DND-41 (cell line): ENCODE results near the gene MDM2.
"Not testable (repeated sequence)": the region's sequence is repeated elsewhere in the genome, so short reads cannot be mapped to it uniquely, and the experiment has no call there.

Experiments
- ATAC-seq: fragments of 200-7000 bp; cut with Tn5 transposase; 3 replicates; pipeline ENCODE4 v1.9.1; 2021; ENCODE audit warnings: low read depth; ENCODE audit not compliant: insufficient read depth
- DNase-seq: peaks from one replicate; pipeline ENCODE4 v3.0.0-alpha.2; 2020
- H2AFZ ChIP-seq: 2 replicates; pipeline ENCODE4 v1.6.0; 2012; ENCODE audit warnings: low read depth, low read length
- H3K27ac ChIP-seq: 2 replicates; pipeline ENCODE4 v1.5.1; 2012; ENCODE audit warnings: low read length, inconsistent platforms
- H3K27me3 ChIP-seq: fragments of 200-600 bp; sonication (generic); 2 replicates; pipeline ENCODE4 v1.6.0; 2012; ENCODE audit warnings: low read length, mild to moderate bottlenecking, inconsistent platforms; ENCODE audit not compliant: insufficient read depth, poor library complexity
- H3K36me3 ChIP-seq: 2 replicates; pipeline ENCODE4 v1.5.1; 2012; ENCODE audit warnings: low read length, inconsistent platforms; ENCODE audit not compliant: insufficient read depth
- H3K4me1 ChIP-seq: 2 replicates; pipeline ENCODE4 v1.5.1; 2012; ENCODE audit warnings: mild to moderate bottlenecking, low read length; ENCODE audit not compliant: insufficient read depth
- H3K4me2 ChIP-seq: 2 replicates; pipeline ENCODE4 v1.6.0; 2012; ENCODE audit warnings: mild to moderate bottlenecking, moderate library complexity, low read length, inconsistent platforms; ENCODE audit not compliant: insufficient read depth
- H3K4me3 ChIP-seq, 2 experiments: fragments of 200-600 bp in 1 of 2; shearing (Covaris generic) in 1 of 2; 2 replicates each; pipeline ENCODE4 v1.5.1; 2012 to 2016; ENCODE audit warnings: inconsistent platforms in 2 of 2, low read length in 2 of 2, mild to moderate bottlenecking in 2 of 2, low read depth in 1 of 2, moderate library complexity in 1 of 2
- H3K79me2 ChIP-seq: 2 replicates; pipeline ENCODE4 v1.6.0; 2012; ENCODE audit warnings: low read length, inconsistent platforms; ENCODE audit not compliant: insufficient read depth
- H3K9ac ChIP-seq: 2 replicates; pipeline ENCODE4 v1.6.0; 2012; ENCODE audit warnings: low read depth, mild to moderate bottlenecking, inconsistent platforms, low read length, moderate library complexity
- H3K9me3 ChIP-seq: 2 replicates; pipeline ENCODE4 v1.5.1; 2012; ENCODE audit warnings: low read length, moderate library complexity, mild to moderate bottlenecking, inconsistent platforms; ENCODE audit not compliant: insufficient read depth, severe bottlenecking
- H4K20me1 ChIP-seq: 2 replicates; pipeline ENCODE4 v1.6.0; 2012; ENCODE audit warnings: low read length; ENCODE audit not compliant: insufficient read depth
- CTCF ChIP-seq: IDR thresholded peaks from 2 replicates; pipeline ENCODE4 v1.5.1; 2012; ENCODE audit warnings: borderline replicate concordance, low read length, moderate library complexity, mild to moderate bottlenecking; ENCODE audit not compliant: poor library complexity, severe bottlenecking; ENCODE audit errors: extremely low read depth
- EZH2 ChIP-seq: IDR thresholded peaks from 3 replicates; pipeline ENCODE4 v1.6.1; 2012; ENCODE audit warnings: borderline replicate concordance, low read depth, mild to moderate bottlenecking, moderate library complexity, low read length, inconsistent platforms; ENCODE audit not compliant: severe bottlenecking

Gene MDM2

DNA sequence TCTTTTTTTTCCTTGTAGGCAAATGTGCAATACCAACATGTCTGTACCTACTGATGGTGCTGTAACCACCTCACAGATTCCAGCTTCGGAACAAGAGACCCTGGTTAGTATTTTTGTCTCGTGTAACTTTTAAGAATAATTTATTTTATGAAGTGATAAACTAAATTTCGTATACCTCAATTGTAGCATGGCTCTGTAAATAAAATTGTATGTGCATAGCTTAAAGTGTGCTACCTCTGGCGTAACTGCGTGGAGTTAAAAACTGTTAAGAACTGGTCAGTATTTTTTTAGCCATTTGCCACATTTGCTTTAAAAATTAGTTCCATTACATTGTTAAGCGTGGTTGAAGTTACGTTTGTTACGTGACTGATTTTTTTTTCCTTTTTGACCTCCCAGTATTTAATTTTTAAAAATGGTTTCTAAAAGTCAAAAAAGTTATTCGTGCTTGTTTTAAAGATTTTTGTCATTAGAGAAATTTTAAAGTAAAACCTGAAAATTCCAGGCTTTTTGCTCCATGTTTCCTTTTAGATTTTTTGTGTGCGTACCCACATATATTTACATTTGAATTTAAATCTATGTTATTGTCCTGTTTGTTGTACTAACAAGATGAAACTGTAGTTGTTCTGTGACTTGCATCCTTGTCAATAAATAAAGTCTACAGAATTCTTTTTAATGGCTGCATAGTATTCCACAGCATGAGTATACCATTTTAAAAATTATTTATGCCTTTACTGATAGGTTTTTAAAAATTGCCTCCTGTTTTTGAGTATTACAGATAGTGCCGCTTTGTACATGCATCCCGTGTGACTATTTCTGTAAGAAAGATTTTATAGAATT is 1.4 kb downstream of the MDM2 start:
- peaks cover 20% of the 10 kb centered on the region; the same call in 1 of the 2 replicates for H4K20me1 ChIP-seq
- peak overlapping the region; percentile 62 to 81; a peak in 3 of 4 replicates for H3K4me3 ChIP-seq
- H3K79me2 ChIP-seq, result peaks cover 64% of the 10 kb centered on the region
- peak overlapping the region; percentile 92; the same call in 1 of the 2 replicates for H2AFZ ChIP-seq
- peaks cover 47% of the 10 kb centered on the region for H3K36me3 ChIP-seq
- no peak for TF ChIP-seq CTCF
- no peak for TF ChIP-seq EZH2
- H3K4me1 ChIP-seq, result peaks cover 53% of the 10 kb centered on the region
- DNase-seq (no peak), ATAC-seq (no peak)
- no peaks in the 10 kb centered on the region for H3K27me3 ChIP-seq
- H3K9me3 ChIP-seq, result no peaks in the 10 kb centered on the region
- peak overlapping the region; percentile 80 for H3K4me2 ChIP-seq
- H3K27ac ChIP-seq, result peak overlapping the region; percentile 97
- peak overlapping the region; percentile 99 for H3K9ac ChIP-seq

DNA sequence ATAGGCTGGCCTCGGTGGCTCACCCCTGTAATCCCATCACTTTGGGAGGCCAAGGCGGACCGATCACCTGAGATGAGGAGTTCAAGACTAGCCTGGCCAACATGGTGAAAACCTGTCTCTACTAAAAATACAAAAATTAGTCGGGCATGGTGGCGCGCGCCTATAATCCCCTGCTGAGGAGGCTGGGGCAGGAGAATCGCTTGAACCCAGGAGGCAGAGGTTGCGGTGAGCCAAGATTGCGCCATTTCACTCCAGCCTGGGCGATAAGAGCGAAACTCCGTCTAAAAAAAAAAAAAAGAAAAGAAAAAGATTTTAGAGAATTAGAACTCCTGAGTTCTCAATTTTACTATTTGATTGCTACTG is 2.0 kb downstream of the MDM2 start:
- peaks cover 53% of the 10 kb centered on the region for H3K4me1 ChIP-seq
- not testable (repeated sequence) for H2AFZ ChIP-seq, H3K27me3 ChIP-seq, H3K27ac ChIP-seq, H3K9me3 ChIP-seq, H3K9ac ChIP-seq, ATAC-seq, DNase-seq
- H4K20me1 ChIP-seq, result peaks cover 20% of the 10 kb centered on the region; the same call in 1 of the 2 replicates
- H3K36me3 ChIP-seq, result peaks cover 53% of the 10 kb centered on the region
- peak overlapping the region in 1 of 2 experiments; percentile 81; a peak in 1 of 4 replicates for H3K4me3 ChIP-seq
- H3K4me2 ChIP-seq, result peak overlapping the region; percentile 80
- peaks cover 70% of the 10 kb centered on the region for H3K79me2 ChIP-seq

- peaks cover 23% of the 10 kb centered on the region; the same call in 1 of the 2 replicates for H4K20me1 ChIP-seq
- H3K36me3 ChIP-seq, result peaks cover 69% of the 10 kb centered on the region
These were observed 3.6 kb downstream of the MDM2 start for GRCh38 chr12:68811573-68811972.

DNA sequence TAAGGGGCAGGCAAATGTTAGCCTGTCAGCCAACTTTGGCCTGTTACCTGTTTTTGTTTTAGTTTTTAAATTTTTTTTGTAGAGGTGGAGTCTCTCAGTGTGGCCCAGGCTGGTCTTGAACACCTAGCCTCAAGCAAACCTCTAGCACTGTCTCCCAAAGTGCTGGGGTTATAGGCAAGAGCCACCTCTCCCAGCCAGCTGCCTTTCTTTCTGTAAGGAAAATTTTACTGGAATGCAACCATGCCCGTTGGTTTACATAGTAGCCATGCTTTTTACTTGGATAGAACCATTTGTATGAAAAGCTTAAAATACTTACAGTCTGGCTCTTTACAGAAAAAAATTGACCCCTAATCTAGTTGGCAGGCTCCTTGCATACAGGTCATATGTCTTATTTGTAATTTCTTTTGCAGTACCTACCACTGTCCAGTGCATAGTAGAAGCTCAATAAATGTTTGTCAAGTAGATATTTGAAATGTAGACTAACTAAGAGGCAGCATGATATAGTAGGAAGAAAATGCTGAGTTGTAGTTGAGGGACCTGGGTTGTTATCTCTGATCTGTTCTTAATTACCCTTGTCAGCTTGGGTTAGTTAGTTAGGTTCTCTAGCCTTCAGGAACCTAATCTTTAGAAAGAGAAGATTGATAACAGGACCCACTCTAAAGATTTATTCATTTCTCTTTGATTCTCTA is 4.7 kb downstream of the MDM2 start:
- Histone ChIP-seq H3K27ac (no peak overlapping the region), H3K4me2 (peak overlapping the region; percentile 29), H3K4me3 (no peak overlapping the region), H4K20me1 (peaks cover 23% of the 10 kb centered on the region; the same call in 1 of the 2 replicates), H3K36me3 (peaks cover 78% of the 10 kb centered on the region), H3K79me2 (peaks cover 93% of the 10 kb centered on the region), H2AFZ (no peak overlapping the region), H3K27me3 (no peaks in the 10 kb centered on the region), H3K9ac (no peak overlapping the region), H3K4me1 (peaks cover 42% of the 10 kb centered on the region), H3K9me3 (no peaks in the 10 kb centered on the region)
- TF ChIP-seq CTCF, result no peak
- no peak for TF ChIP-seq EZH2
- ATAC-seq (no peak), DNase-seq (no peak)

More at GRCh38 chr12:68811573-68811972, 3.6 kb downstream of the MDM2 start:
- H3K27me3 ChIP-seq, H3K9me3 ChIP-seq, ATAC-seq, H3K27ac ChIP-seq, H3K9ac ChIP-seq, H3K4me3 ChIP-seq, DNase-seq, H2AFZ ChIP-seq: not testable (repeated sequence)
- H3K79me2 ChIP-seq, result peaks cover 85% of the 10 kb centered on the region
- H3K4me2 ChIP-seq, result peak overlapping the region; percentile 29; the same call in 1 of the 2 replicates
- peaks cover 51% of the 10 kb centered on the region for H3K4me1 ChIP-seq
